NCI-H2029 treated with DMSO at 0.1 percent for 48 hours (cell line): ENCODE results near the gene VPS51.
"Not testable (repeated sequence)": the region's sequence is repeated elsewhere in the genome, so short reads cannot be mapped to it uniquely, and the experiment has no call there.

Experiments
- DNase-seq: peaks from one replicate; lab custom pipeline; 2025; lab: John Stamatoyannopoulos, UW

The VPS51 gene

GRCh38 chr11:65107751-65108468 is 11.9 kb downstream of the VPS51 start:
- DNase-seq, result no peak

DNA sequence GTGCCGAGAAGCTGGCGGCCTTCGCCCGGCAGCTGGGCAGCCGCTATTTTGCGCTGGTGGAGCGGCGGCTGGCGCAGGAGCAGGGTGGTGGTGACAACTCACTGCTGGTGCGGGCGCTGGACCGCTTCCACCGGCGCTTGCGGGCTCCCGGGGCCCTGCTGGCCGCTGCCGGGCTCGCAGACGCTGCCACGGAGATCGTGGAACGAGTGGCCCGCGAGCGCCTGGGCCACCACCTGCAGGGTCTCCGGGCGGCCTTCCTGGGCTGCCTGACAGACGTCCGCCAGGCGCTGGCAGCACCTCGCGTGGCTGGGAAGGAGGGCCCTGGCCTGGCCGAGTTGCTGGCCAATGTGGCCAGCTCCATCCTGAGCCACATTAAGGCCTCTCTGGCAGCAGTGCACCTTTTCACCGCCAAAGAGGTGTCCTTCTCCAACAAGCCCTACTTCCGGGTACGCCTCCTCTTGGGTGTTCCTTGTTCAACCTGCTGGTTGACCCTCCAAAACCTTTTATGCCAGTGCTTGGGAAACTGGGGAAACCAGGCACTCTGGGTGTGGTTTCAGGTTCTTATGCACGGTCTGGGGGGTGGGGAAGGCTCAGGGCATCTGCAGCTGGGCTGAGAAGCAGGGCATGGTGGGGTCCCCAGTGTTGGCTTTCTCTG is 12.6 kb downstream of the VPS51 start:
- no peak for DNase-seq

- no peak for DNase-seq
Observed at GRCh38 chr11:65109231-65110198, 13.5 kb downstream of the VPS51 start.

DNA sequence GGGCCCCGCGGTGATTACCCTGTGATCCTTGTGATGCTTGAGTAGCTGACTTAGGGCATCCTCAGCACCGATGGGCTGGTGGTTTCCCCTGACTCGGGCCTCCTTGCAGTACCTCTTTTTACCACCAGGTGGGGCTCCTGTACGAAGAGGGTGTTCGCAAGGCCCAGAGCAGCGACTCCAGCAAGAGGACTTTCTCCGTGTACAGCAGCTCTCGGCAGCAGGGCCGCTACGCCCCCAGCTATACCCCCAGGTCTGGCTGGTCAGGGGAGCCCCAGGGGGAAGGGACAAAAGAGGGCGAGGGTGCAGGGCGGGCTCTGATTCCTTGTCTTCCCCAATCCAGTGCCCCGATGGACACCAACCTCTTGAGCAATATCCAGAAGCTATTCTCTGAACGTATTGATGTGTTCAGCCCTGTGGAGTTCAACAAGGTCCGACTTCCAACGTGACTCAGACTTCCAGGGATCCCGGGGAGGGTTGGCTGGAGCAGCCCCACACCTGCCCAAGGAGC is 14.4 kb downstream of the VPS51 start:
- DNase-seq, result peak; percentile 72

GRCh38 chr11:65111159-65111743 is 15.2 kb downstream of the VPS51 start:
- DNase-seq, result no peak

DNA sequence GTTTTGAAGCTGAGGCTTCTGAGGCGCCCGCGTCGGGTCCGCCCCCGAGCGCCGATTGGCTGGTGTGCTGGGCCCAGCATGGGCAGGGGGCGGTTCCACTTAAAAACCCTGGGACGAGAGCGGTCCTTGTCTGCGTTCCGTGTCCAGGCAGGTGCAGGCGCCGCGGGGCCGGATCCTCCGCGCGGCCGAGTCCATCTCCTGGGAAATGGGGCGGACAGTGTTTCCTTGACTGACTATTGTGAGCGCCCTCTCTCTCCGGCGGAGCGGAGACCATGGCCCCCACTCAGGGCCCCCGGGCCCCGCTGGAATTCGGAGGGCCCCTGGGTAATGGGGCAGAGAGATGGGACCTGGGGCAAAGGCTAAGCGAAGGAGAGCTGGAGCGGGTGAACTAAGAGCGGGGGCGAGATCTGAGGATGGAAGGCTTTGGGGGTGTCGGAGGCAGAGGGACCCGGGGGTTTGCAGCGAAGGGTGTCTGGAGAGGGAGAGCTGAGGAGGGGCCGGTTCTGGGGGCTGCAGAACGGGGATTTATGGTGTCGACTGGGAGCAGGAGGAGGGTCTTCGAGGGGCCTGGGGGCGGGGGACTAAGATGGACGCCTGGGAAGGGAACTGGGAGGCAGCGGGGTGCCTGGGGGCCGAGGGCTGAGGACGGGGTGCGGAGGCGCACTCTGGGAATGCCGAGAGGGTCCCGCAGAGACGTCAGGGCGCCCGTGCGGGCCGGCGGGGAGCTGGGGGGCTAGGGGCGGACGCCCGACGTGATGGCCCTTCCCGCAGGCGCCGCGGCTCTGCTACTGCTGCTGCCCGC is 15.9 kb downstream of the VPS51 start, which contains the start of gene TM7SF2:
TM7SF2 (plus strand) TSS at position 129 of the 802 bp plus-strand sequence; CDS start at position 273, 144 bp downstream.
- peak; percentile 57 for DNase-seq

DNA sequence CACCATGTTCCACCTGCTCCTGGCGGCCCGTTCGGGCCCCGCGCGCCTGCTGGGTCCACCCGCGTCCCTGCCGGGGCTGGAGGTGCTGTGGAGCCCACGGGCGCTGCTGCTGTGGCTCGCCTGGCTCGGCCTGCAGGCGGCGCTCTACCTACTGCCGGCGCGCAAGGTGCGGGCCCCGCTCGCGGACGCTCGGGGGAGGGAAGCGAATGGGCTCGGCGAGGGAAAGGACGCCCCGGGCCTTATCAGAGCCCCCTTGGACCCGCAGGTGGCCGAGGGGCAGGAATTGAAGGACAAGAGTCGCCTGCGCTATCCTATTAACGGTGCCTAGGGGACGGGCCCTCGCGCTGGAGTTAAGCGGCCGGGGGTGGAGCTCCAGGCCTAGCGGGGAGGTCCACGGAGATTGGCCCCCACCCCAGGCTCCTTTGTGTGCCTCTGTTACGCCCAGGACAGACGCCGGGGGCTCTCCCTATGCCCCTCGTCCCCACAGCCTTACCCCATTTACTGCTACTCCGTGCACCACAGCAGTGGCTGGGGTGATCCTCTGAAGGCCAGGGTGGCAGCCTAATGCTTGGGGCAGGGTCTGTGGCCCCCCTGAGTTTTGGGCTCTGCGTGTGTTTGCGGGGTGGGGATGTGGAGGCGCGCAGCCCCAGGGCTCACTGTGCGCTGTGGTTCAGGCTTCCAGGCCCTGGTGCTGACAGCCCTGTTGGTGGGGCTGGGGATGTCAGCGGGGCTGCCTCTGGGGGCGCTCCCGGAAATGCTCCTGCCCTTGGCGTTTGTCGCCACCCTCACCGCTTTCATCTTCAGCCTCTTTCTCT is 16.7 kb downstream of the VPS51 start:
- DNase-seq, result no peak

DNA sequence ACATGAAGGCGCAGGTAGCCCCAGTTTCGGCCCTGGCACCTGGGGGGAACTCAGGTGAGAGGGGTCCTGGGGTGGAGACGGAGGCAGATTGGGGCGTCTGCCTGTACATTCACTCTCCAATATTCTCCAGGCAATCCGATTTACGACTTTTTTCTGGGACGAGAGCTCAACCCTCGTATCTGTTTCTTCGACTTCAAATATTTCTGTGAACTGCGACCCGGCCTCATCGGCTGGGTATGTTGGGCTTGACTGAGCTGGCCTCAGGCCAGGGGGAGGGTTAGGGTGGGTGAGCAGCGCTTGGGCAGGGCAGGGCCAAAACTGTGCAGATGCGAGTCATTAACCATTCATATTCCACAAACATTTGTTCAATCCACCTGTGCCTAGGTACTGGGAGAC is 17.3 kb downstream of the VPS51 start:
- DNase-seq, result no peak

GRCh38 chr11:65113839-65114238 is 17.8 kb downstream of the VPS51 start:
- no peak for DNase-seq

DNA sequence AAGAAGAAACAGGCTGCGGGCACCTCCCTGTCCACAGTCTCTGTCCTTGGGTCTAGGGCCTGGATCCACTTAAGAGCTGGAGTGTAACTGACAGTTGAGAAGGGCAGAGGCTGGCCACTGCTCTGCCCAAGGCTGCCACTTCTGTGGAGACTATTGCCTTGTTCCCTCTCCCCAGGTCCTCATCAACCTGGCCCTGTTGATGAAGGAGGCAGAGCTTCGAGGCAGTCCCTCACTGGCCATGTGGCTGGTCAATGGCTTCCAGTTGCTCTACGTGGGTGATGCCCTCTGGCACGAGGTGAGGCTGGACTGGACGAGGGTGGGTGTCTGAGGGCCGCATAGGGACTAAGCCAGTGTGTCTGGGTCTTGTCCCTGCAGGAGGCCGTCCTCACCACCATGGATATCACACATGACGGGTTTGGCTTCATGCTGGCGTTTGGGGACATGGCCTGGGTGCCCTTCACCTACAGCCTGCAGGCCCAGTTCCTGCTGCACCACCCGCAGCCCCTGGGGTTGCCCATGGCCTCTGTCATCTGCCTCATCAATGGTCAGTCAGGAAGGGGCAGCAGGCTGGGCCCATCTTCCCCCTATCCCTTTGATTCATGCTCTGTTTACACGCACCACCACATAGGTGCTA is 18.6 kb downstream of the VPS51 start:
- DNase-seq, result no peak

- no peak for DNase-seq
Observed at GRCh38 chr11:65115361-65116082, 19.5 kb downstream of the VPS51 start.

DNA sequence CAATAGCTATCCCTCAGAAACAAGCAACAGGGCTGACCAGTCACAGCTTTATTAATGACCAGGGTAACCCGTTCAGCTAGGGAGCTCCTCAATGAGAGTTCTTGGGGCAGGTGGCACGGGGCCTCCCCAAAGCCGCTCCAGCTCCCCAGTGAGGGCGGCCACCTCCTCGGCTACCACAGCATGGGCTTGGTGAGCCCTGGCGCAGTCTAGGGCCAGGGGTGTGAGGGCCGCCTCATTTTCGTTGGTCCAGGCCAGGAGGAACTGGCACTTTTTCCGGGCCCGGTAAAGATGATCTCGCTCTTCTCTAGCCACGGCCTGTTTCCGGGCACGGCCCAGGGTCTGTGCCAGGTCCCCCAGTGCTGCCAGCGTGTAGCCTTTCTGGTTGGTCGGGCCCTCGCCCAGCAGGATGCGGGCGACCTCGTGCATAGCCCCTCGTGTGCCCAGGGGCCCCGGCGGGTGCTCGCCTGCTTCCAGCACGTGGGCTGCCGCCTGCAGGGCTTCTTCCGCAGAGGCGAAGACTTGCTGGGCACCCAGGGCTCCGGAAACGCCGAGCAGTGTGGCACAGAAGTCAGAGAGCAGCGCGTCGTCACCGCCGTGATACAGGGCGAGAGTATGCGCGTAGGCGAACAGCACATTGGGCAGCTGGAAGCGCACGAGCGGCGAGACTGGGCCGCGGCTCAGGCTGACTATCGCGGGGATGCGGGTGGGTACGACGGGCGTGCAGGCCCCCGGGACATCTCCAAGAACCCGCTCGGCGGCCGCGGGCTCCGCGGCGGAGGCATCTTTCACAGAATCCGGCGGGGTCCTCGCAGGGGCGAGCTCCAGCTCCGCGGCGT is 20.6 kb downstream of the VPS51 start:
- no peak for DNase-seq

- peak; percentile 93 for DNase-seq
Observed at GRCh38 chr11:65117206-65118096, 21.4 kb downstream of the VPS51 start, which contains the start of gene ZNHIT2. ZNHIT2 (minus strand) TSS chr11:65117701; CDS start chr11:65117653, 48 bp downstream.

GRCh38 chr11:65118097-65118837 is 22.3 kb downstream of the VPS51 start:
- DNase-seq, result no peak

- not testable (repeated sequence) for DNase-seq
Observed at GRCh38 chr11:65118891-65119669, 23.1 kb downstream of the VPS51 start.
